SK-MEL-5 (cell line): Measurements from ENCODE around the gene MCL1. TPM values are rescaled to one million over a fixed set of nuclear protein-coding genes. Genes with fewer than 3 reads are reported as not detected.

ENCODE experiments used
- DNase-seq: peaks from one replicate; pipeline ENCODE4 v3.0.0-alpha.2; 2016; ENCODE audit warnings: low read depth, low spot score
- in situ Hi-C: cut with HindIII; loops from 2 replicates; pipeline ENCODE4 v1.10.0; 2016; ENCODE audit warnings: low sequenced_read_pairs, high pct_unique_total_duplicates, low pct_unique_long_range_greater_than_20kb
- small RNA-seq, 2 experiments: library from RNA; depleted of rRNA; stranded (forward); fragments of <200 nt; gene quantifications; one replicate each; pipeline ENCODE3, GENCODE V24; 2014
- total RNA-seq: library from RNA; depleted of rRNA; stranded (reverse); fragments of >200 nt; shearing (Covaris generic); gene quantifications from 2 replicates; pipeline ENCODE4 v1.2.3, GENCODE V29; 2014; rRNA removed

Gene MCL1
- total RNA-seq, 1 experiment from 2014 or later: 123 TPM

DNA sequence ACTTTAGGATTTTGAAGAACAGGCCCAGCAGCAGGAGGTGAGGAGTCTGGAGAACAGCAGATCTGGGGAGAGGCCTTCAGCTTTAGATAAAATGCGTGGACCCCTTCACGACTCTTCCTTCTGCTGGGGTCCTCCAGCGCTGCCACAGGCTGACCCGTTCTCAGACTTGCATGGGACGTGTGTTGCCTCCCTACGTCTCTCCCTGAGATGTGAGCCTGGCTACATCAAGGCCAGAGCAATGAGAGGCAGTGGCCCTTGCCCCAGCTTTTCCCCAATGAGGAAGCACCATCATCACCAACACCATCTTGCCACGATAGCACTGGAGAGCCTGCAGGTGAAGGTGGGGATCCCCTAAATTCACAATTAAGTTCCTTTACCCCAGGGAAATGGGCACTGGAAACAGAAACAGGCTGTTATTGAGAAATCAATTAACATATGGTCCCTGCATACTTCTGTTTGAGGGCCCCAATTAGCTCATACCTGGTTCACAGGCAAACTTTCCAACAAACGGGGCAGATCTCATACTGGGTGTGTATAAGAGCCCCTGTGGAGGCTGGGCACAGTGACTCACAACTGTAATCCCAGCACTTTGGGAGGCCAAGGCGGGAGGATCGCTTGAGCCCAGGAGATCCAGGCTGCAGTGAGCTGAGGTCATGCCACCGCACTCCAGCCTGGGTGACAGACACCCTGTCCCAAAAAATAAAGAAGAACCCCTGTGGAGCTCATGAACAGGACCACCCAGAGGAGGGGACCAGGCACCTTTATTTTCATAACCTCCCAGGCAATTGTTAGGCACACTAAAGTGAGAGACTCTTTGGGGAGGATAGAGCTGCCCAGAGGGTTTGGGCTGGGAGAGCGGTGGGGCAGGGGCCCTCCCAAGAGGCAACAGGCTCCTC is 42.3 kb downstream of the MCL1 start:
- no peak for DNase-seq
- in situ Hi-C loops: no loop called here

DNA sequence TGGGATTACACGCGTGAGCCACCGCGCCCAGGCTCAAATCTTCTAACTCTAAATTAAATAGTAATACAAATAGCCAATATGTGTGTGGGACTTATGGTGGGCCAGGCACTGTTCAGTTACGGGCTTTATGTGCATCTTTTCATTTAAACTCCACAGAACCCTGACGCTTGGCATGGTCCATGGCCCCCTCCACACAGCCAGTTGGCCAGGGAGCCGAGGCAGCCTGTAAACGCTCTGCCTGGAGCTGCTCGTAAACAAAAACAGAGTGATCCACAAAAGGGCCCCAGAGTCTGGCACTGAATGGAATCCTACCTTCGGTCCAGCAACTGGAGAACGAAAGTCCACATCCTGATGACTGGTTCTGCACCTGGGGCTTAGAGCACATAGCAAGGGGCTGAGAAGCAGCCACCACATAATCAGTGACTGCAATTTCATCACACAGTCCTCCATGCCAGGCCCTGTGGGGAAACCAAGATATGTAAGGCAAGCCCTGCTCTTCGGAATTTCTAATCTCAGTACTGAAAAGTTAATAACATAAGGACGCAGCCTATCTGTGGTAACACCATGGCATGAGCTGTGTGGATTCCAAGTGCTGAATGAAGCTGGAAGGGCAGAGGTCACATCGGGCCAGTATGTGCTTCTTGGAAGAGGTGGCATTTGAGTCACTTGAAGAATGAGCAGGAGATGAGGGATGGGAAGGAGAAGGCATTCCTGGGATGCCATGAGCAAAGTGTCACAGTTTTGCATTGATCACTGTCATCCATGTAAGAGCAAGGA is 43.7 kb downstream of the MCL1 start:
- no peak for DNase-seq
- in situ Hi-C loops: no loop called here

GRCh38 chr1:150534002-150534401 is 45.4 kb downstream of the MCL1 start:
- DNase-seq: no peak
- in situ Hi-C loops: no loop called here

DNA sequence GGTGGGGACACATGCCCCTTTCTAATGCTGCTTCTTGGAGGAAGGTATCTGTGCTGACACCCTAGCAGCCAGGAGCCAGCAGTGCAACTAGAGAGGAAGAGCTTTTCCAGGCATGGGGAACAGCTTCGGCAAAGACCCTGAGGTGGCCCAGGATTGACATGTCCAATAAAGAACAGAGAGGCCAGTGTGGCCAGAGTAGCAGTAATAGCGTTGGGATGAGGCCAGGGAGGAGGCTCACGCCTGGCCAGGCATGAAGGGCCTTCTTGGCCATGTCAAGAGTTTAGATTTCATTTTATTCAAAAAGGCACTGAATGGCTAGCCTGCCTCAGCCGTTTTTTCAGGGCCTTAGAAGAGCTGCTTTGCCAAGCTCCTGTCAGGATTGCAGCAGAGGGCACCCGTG is 46.5 kb downstream of the MCL1 start:
- no peak for DNase-seq
- in situ Hi-C loops: no loop called here

- no peak for DNase-seq
- in situ Hi-C loops: no loop called here
Observed at GRCh38 chr1:150530491-150531159, 48.8 kb downstream of the MCL1 start.

DNA sequence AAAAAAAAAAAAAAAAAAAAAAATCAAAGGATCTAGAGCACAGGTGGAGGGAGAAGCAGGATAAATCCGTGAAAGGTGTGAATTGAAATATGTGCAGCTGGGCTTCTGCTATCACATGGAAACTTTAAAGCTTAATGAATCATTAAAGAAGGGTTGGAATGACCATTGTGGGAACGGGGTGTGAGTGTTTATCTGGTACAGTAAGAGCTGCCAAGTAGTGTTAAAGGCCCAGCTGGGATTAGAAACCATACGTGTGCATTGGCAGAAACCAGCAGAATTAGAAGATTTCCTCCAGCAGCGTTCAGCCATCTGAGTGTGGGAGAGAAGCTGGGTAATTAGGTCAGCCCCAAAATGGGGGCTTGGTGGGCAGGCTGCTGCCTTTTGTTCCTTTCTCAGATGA is 50.4 kb downstream of the MCL1 start:
- no peak for DNase-seq
- in situ Hi-C loops: no loop called here

- DNase-seq: no peak
- in situ Hi-C loops: no loop called here
Observed at GRCh38 chr1:150528196-150528595, 51.2 kb downstream of the MCL1 start.

- no peak for DNase-seq
- in situ Hi-C loops: no loop called here
Observed at GRCh38 chr1:150525348-150525747, 54.1 kb downstream of the MCL1 start.

Small RNAs within 50 kb of the gene (small RNA-seq; reads per million reads assigned to genes)
- gene MIR4257: 0 reads per million in 2 experiments
- 0 reads per million in 2 experiments for gene RF00015
- 0 reads per million in 2 experiments for gene RF00561
- gene RN7SL473P: 0 reads per million in 2 experiments
- gene RN7SL600P: 0 reads per million in 2 experiments

Other genes starting within 250 kb of the MCL1 start
- 7.1 and 12.6 TPM in 2 replicates for gene RPRD2, start 215.5 kb downstream of the MCL1 start, total RNA-seq
- 24.7 and 28.3 TPM in 2 replicates for gene TARS2, start 92.2 kb downstream of the MCL1 start, total RNA-seq
- gene ECM1, start 71.5 kb downstream of the MCL1 start, total RNA-seq: 192 TPM in 2 replicates
- not detected in 2 replicates for gene FALEC, start 63.9 kb downstream of the MCL1 start, total RNA-seq
- gene ADAMTSL4, start 30.2 kb downstream of the MCL1 start, total RNA-seq: 0.27 and 0.48 TPM in 2 replicates
- gene ENSA, start 50.0 kb upstream of the MCL1 start, total RNA-seq: 101 and 108 TPM in 2 replicates
- gene GOLPH3L, start 117.5 kb upstream of the MCL1 start, total RNA-seq: 6.6 and 7.7 TPM in 2 replicates
- 8.9 and 12.5 TPM in 2 replicates for gene HORMAD1, start 141.3 kb upstream of the MCL1 start, total RNA-seq
- 2.5 and 4.4 TPM in 2 replicates for gene CTSS, start 186.2 kb upstream of the MCL1 start, total RNA-seq
- gene CTSK, start 228.7 kb upstream of the MCL1 start, total RNA-seq: 0.69 and 0.74 TPM in 2 replicates